Glutamatergic neuron (in vitro differentiated cells): Measurements from ENCODE around the gene COX5B. TPM values are rescaled to one million over a fixed set of nuclear protein-coding genes. Genes with fewer than 3 reads are reported as not detected.

Source experiments
- DNase-seq: peaks from one replicate; pipeline ENCODE4 v3.0.0; 2022
- H3K27ac Mint-ChIP-seq: one replicate; pipeline ENCODE4 v1.8.0; 2020; ENCODE audit warnings: mild to moderate bottlenecking, mixed read lengths, inconsistent platforms; ENCODE audit not compliant: unreplicated experiment
- H3K27me3 Mint-ChIP-seq: one replicate; pipeline ENCODE4 v1.8.0; 2020; ENCODE audit warnings: mild to moderate bottlenecking, moderate library complexity, mixed read lengths, inconsistent platforms; ENCODE audit not compliant: unreplicated experiment
- H3K36me3 Mint-ChIP-seq: one replicate; pipeline ENCODE4 v1.8.0; 2020; ENCODE audit warnings: mild to moderate bottlenecking, mixed read lengths, inconsistent platforms; ENCODE audit not compliant: unreplicated experiment
- H3K4me1 Mint-ChIP-seq: one replicate; pipeline ENCODE4 v1.8.0; 2020; ENCODE audit warnings: mild to moderate bottlenecking, low read depth, mixed read lengths, inconsistent platforms; ENCODE audit not compliant: unreplicated experiment
- H3K4me3 Mint-ChIP-seq: one replicate; pipeline ENCODE4 v1.8.0; 2020; ENCODE audit warnings: mild to moderate bottlenecking, mixed read lengths, inconsistent platforms; ENCODE audit not compliant: unreplicated experiment
- H3K9me3 Mint-ChIP-seq: one replicate; pipeline ENCODE4 v1.8.0; 2020; ENCODE audit warnings: mild to moderate bottlenecking, moderate library complexity, mixed read lengths, inconsistent platforms; ENCODE audit not compliant: unreplicated experiment
- total RNA-seq: library from RNA; stranded (reverse); fragmentation: NEBNext Ultra II Directional; extraction: Animal tissue kit (Norgen Biotek cat#: 25700); gene quantifications from one replicate; pipeline ENCODE4 v1.2.1, GENCODE V29; 2021; ENCODE audit not compliant: unreplicated experiment
- TF ChIP-seq, protein P1 (sequence below): fragments of 200-600 bp; sonication (generic); IDR thresholded peaks from one replicate; pipeline ENCODE4 v1.5.0; 2021; ENCODE audit not compliant: partially characterized antibody, unreplicated experiment

The COX5B gene
- total RNA-seq, 1 donor from 2014 or later, result 207 TPM

DNA sequence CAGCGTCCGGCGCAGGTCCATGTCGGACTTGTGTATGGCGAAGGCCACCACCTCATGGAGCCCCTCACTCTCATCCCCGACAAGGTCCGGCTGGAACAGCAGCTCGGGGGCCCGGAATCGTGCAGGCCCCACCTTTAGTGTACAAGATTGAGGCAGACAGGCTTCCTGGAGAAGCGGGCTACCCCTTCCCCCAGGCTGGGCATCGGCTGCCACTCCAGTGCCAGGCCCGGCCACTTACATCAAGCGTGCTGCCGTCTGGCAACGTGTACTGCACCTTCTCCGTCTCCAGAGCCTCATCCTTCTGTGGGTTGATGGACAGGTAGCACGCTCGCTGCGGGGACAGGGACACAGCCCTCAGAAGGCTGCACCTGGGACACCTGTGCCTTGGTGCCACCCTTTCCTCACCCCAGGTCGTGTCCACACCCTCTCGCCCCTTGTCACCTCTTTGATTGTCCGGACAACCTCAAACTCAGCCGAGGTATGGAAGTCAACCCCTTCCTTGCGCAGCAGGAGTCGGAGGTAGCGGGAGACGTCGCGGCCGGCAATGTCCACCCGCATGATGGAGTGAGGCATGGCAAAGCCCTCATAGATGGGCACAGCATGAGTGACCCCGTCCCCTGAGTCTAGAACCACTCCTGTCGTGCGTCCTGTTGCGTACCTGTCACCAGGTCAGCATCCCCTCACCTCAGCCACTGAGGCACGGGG, 12.3 kb downstream of the COX5B start:
- Mint-ChIP-seq H3K9me3 (peaks cover 19% of the 10 kb centered on the region), H3K4me1 (peaks cover 22% of the 10 kb centered on the region), H3K4me3 (no peak overlapping the region), H3K27me3 (peaks cover 9% of the 10 kb centered on the region), H3K27ac (no peak overlapping the region), H3K36me3 (peaks cover 24% of the 10 kb centered on the region)
- TF ChIP-seq, protein P1, sequence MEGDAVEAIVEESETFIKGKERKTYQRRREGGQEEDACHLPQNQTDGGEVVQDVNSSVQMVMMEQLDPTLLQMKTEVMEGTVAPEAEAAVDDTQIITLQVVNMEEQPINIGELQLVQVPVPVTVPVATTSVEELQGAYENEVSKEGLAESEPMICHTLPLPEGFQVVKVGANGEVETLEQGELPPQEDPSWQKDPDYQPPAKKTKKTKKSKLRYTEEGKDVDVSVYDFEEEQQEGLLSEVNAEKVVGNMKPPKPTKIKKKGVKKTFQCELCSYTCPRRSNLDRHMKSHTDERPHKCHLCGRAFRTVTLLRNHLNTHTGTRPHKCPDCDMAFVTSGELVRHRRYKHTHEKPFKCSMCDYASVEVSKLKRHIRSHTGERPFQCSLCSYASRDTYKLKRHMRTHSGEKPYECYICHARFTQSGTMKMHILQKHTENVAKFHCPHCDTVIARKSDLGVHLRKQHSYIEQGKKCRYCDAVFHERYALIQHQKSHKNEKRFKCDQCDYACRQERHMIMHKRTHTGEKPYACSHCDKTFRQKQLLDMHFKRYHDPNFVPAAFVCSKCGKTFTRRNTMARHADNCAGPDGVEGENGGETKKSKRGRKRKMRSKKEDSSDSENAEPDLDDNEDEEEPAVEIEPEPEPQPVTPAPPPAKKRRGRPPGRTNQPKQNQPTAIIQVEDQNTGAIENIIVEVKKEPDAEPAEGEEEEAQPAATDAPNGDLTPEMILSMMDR, result no peak
- DNase-seq, result no peak

DNA sequence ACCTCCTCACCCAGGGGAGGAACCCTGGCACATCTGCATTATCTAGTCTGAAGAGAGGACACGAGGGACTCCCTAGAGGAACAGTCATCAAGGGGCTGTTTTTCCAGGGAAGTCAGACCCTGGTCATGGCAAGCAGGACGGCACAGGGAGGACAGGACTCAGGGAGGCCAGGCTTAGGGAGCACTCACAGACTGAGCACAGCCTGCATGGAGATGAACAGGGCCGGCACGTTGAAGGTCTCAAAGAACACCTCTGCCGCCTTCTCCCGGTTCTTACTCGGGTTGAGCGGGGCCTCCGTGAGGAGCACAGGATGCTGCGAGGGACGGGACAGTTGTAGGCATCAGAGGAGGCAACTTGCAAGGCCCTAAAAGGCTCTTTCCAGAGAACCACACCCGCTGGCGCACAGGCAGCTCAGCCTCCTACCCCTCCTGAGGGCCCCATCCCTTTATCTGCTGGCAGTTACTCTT, 12.9 kb downstream of the COX5B start:
- Mint-ChIP-seq H3K4me1 (peaks cover 22% of the 10 kb centered on the region), H3K9me3 (peaks cover 17% of the 10 kb centered on the region), H3K27ac (no peak overlapping the region), H3K36me3 (peaks cover 18% of the 10 kb centered on the region), H3K4me3 (no peak overlapping the region), H3K27me3 (peaks cover 10% of the 10 kb centered on the region)
- TF ChIP-seq, protein P1, result no peak
- DNase-seq, result no peak

DNA sequence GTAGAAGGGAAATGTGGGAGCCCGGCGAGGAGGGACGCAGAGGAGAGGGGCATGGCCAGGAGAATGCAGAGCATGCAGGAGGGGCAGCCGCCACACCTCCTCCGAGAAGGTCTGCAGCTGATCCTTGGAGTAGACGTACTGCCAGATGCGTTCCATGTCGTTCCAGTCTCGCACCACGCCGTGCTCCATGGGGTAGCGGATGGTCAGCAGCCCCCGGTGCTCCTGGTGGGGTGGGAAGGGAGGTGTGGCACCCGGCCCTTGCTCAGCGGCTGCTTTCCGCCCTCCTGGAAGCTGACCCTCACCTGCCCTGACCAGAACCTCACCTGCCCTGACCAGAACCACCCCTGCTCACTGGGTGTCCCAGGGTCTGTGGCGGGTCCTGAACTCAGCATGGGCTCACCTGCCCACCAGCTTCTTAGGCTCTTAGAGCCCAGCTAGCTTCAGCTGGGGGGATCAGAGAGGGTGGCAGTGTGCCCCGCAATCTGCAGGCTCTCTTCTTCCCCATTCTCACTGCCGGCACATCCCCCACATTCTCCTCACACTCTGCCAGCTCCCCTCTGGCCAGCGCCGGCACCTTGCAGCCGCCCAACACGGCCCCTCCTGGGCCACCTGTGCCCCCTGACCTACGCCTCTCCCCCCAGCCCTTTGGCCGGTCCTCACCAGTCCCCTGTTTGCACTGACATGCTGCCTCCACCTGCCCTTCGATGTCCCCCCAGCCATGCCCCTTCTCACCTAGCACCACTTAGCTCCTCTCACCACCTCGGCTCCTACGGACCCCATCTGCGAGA, 13.6 kb downstream of the COX5B start:
- Mint-ChIP-seq H3K27me3 (peaks cover 9% of the 10 kb centered on the region), H3K4me3 (no peak overlapping the region), H3K9me3 (peaks cover 17% of the 10 kb centered on the region), H3K36me3 (peaks cover 10% of the 10 kb centered on the region), H3K27ac (no peak overlapping the region), H3K4me1 (peaks cover 22% of the 10 kb centered on the region)
- no peak for DNase-seq
- TF ChIP-seq, protein P1, result no peak

DNA sequence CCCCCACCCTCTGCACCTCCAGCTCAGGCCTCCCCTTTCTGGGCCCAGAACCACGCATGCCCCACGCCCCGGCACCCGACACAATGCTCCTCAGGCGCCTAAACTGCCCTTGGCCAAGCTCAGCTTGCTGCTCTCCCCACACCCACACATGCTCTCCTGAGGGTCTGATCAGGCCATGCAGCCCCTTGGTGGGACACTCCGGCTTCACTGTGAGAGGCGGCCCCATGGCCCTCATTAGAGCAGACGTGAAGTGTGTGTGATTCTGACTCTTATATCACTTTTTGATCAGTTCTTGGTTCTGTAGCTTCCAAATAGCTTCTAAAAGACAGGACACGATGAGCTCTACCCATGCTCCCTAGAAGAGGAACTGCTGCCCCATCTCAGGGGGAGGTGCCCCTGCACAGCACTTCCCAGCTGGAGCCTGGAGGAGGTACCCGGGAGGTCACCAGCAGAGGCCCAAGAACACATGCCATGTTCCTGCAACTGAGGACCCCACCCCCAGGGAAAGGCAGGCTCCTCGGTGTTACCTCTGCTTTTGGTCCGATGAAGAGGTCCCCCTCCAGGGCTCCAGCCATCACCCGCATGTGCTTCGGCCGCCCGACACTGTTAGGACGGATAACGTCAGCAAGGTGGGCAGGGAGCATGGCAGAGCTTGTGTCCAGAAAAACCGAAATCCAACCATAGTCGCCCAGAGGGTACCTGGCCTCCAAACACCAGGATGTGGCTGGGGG, 14.3 kb downstream of the COX5B start:
- H3K9me3 Mint-ChIP-seq, result peaks cover 14% of the 10 kb centered on the region
- TF ChIP-seq, protein P1, result no peak

More for the DNA sequence above, 14.3 kb downstream of the COX5B start:
- Mint-ChIP-seq H3K36me3 (peaks cover 4% of the 10 kb centered on the region), H3K27me3 (peaks cover 6% of the 10 kb centered on the region), H3K4me3 (no peak overlapping the region), H3K4me1 (peaks cover 25% of the 10 kb centered on the region), H3K27ac (no peak overlapping the region)
- DNase-seq, result no peak
